ENCODE data around the gene KCNA5.
A peak's percentile ranks its signal among the peaks of the same experiment; 100 is the strongest.

Gene KCNA5

GRCh38 chr12:5027046-5027821, 16.4 kb upstream of the KCNA5 start:
- H3K9me3 ChIP-seq (ENCODE audit: control insufficient read depth, insufficient read depth, low read length) = no peaks in the 10 kb centered on the region
- peaks cover 15% of the 10 kb centered on the region for H3K4me1 ChIP-seq (ENCODE audit: control insufficient read depth, insufficient read depth, low read length)
- no peak overlapping the region for H3K9ac ChIP-seq (ENCODE audit: low read depth, low read length)
- no peak overlapping the region for H3K4me3 ChIP-seq (ENCODE audit: low read depth, low read length)
- H3K27me3 ChIP-seq (ENCODE audit: control insufficient read depth, insufficient read depth, low read length) = no peaks in the 10 kb centered on the region; the same call in 1 of the 2 replicates
- no peaks in the 10 kb centered on the region for H3K36me3 ChIP-seq (ENCODE audit: control insufficient read depth, insufficient read depth, low read length)
- H3K27ac ChIP-seq (ENCODE audit: low read depth, low read length) = peak overlapping the region; percentile 36

GRCh38 chr12:5030066-5030465, 13.6 kb upstream of the KCNA5 start:
- H3K27me3 ChIP-seq (ENCODE audit: control insufficient read depth, insufficient read depth, low read length) = no peaks in the 10 kb centered on the region
- no peak overlapping the region for H3K27ac ChIP-seq (ENCODE audit: low read depth, low read length)
- H3K4me3 ChIP-seq (ENCODE audit: low read depth, low read length) = no peak overlapping the region
- no peaks in the 10 kb centered on the region for H3K36me3 ChIP-seq (ENCODE audit: control insufficient read depth, insufficient read depth, low read length)
- no peak overlapping the region for H3K9ac ChIP-seq (ENCODE audit: low read depth, low read length)
- H3K4me1 ChIP-seq (ENCODE audit: control insufficient read depth, insufficient read depth, low read length) = peaks cover 15% of the 10 kb centered on the region
- no peaks in the 10 kb centered on the region for H3K9me3 ChIP-seq (ENCODE audit: control insufficient read depth, insufficient read depth, low read length)

GRCh38 chr12:5031242-5031641, 12.4 kb upstream of the KCNA5 start:
- Histone ChIP-seq H3K27me3 (ENCODE audit: control insufficient read depth, insufficient read depth, low read length) (no peaks in the 10 kb centered on the region), H3K27ac (ENCODE audit: low read depth, low read length) (no peak overlapping the region), H3K9me3 (ENCODE audit: control insufficient read depth, insufficient read depth, low read length) (no peaks in the 10 kb centered on the region), H3K36me3 (ENCODE audit: control insufficient read depth, insufficient read depth, low read length) (no peaks in the 10 kb centered on the region), H3K9ac (ENCODE audit: low read depth, low read length) (no peak overlapping the region), H3K4me3 (ENCODE audit: low read depth, low read length) (no peak overlapping the region), H3K4me1 (ENCODE audit: control insufficient read depth, insufficient read depth, low read length) (peaks cover 15% of the 10 kb centered on the region)

GRCh38 chr12:5031958-5032357, 11.7 kb upstream of the KCNA5 start:
- Histone ChIP-seq H3K27me3 (ENCODE audit: control insufficient read depth, insufficient read depth, low read length) (no peaks in the 10 kb centered on the region), H3K9me3 (ENCODE audit: control insufficient read depth, insufficient read depth, low read length) (no peaks in the 10 kb centered on the region), H3K9ac (ENCODE audit: low read depth, low read length) (no peak overlapping the region), H3K27ac (ENCODE audit: low read depth, low read length) (no peak overlapping the region), H3K36me3 (ENCODE audit: control insufficient read depth, insufficient read depth, low read length) (no peaks in the 10 kb centered on the region), H3K4me1 (ENCODE audit: control insufficient read depth, insufficient read depth, low read length) (peaks cover 9% of the 10 kb centered on the region), H3K4me3 (ENCODE audit: low read depth, low read length) (no peak overlapping the region)

- Histone ChIP-seq H3K27me3 (ENCODE audit: control insufficient read depth, insufficient read depth, low read length) (no peaks in the 10 kb centered on the region), H3K27ac (ENCODE audit: low read depth, low read length) (no peak overlapping the region), H3K36me3 (ENCODE audit: control insufficient read depth, insufficient read depth, low read length) (no peaks in the 10 kb centered on the region), H3K4me3 (ENCODE audit: low read depth, low read length) (no peak overlapping the region), H3K9ac (ENCODE audit: low read depth, low read length) (no peak overlapping the region), H3K9me3 (ENCODE audit: control insufficient read depth, insufficient read depth, low read length) (no peaks in the 10 kb centered on the region), H3K4me1 (ENCODE audit: control insufficient read depth, insufficient read depth, low read length) (peaks cover under 1% of the 10 kb centered on the region)
These were observed 10.9 kb upstream of the KCNA5 start for GRCh38 chr12:5032821-5033220.

- Histone ChIP-seq H3K4me3 (ENCODE audit: low read depth, low read length) (no peak overlapping the region), H3K27ac (ENCODE audit: low read depth, low read length) (no peak overlapping the region), H3K36me3 (ENCODE audit: control insufficient read depth, insufficient read depth, low read length) (no peaks in the 10 kb centered on the region), H3K4me1 (ENCODE audit: control insufficient read depth, insufficient read depth, low read length) (peaks cover 8% of the 10 kb centered on the region; the same call in 1 of the 2 replicates), H3K9me3 (ENCODE audit: control insufficient read depth, insufficient read depth, low read length) (no peaks in the 10 kb centered on the region), H3K9ac (ENCODE audit: low read depth, low read length) (no peak overlapping the region), H3K27me3 (ENCODE audit: control insufficient read depth, insufficient read depth, low read length) (no peaks in the 10 kb centered on the region)
These were observed 9.8 kb upstream of the KCNA5 start for GRCh38 chr12:5033883-5034282.

- no peaks in the 10 kb centered on the region for H3K9me3 ChIP-seq (ENCODE audit: control insufficient read depth, insufficient read depth, low read length)
- no peak overlapping the region for H3K27ac ChIP-seq (ENCODE audit: low read depth, low read length)
- H3K27me3 ChIP-seq (ENCODE audit: control insufficient read depth, insufficient read depth, low read length) = peaks cover 5% of the 10 kb centered on the region; the same call in 1 of the 2 replicates
- H3K9ac ChIP-seq (ENCODE audit: low read depth, low read length) = no peak overlapping the region
- no peaks in the 10 kb centered on the region for H3K36me3 ChIP-seq (ENCODE audit: control insufficient read depth, insufficient read depth, low read length)
- H3K4me1 ChIP-seq (ENCODE audit: control insufficient read depth, insufficient read depth, low read length) = peaks cover 9% of the 10 kb centered on the region; the same call in 1 of the 2 replicates
- no peak overlapping the region for H3K4me3 ChIP-seq (ENCODE audit: low read depth, low read length)
These were observed 9.1 kb upstream of the KCNA5 start for GRCh38 chr12:5034603-5035002.

- Histone ChIP-seq H3K9me3 (ENCODE audit: control insufficient read depth, insufficient read depth, low read length) (no peaks in the 10 kb centered on the region), H3K4me3 (ENCODE audit: low read depth, low read length) (no peak overlapping the region), H3K9ac (ENCODE audit: low read depth, low read length) (no peak overlapping the region), H3K27me3 (ENCODE audit: control insufficient read depth, insufficient read depth, low read length) (peaks cover 15% of the 10 kb centered on the region), H3K27ac (ENCODE audit: low read depth, low read length) (no peak overlapping the region), H3K36me3 (ENCODE audit: control insufficient read depth, insufficient read depth, low read length) (no peaks in the 10 kb centered on the region), H3K4me1 (ENCODE audit: control insufficient read depth, insufficient read depth, low read length) (peaks cover 9% of the 10 kb centered on the region; the same call in 1 of the 2 replicates)
These were observed 8.1 kb upstream of the KCNA5 start for GRCh38 chr12:5035618-5036017.

GRCh38 chr12:5036031-5036430, 7.6 kb upstream of the KCNA5 start:
- Histone ChIP-seq H3K27me3 (ENCODE audit: control insufficient read depth, insufficient read depth, low read length) (peaks cover 19% of the 10 kb centered on the region), H3K9me3 (ENCODE audit: control insufficient read depth, insufficient read depth, low read length) (no peaks in the 10 kb centered on the region), H3K36me3 (ENCODE audit: control insufficient read depth, insufficient read depth, low read length) (no peaks in the 10 kb centered on the region), H3K9ac (ENCODE audit: low read depth, low read length) (no peak overlapping the region), H3K4me3 (ENCODE audit: low read depth, low read length) (no peak overlapping the region), H3K4me1 (ENCODE audit: control insufficient read depth, insufficient read depth, low read length) (peaks cover 9% of the 10 kb centered on the region; the same call in 1 of the 2 replicates), H3K27ac (ENCODE audit: low read depth, low read length) (no peak overlapping the region)

- Histone ChIP-seq H3K27me3 (ENCODE audit: control insufficient read depth, insufficient read depth, low read length) (peaks cover 38% of the 10 kb centered on the region), H3K36me3 (ENCODE audit: control insufficient read depth, insufficient read depth, low read length) (no peaks in the 10 kb centered on the region), H3K27ac (ENCODE audit: low read depth, low read length) (no peak overlapping the region), H3K4me1 (ENCODE audit: control insufficient read depth, insufficient read depth, low read length) (peaks cover 9% of the 10 kb centered on the region; the same call in 1 of the 2 replicates), H3K9me3 (ENCODE audit: control insufficient read depth, insufficient read depth, low read length) (no peaks in the 10 kb centered on the region), H3K4me3 (ENCODE audit: low read depth, low read length) (no peak overlapping the region), H3K9ac (ENCODE audit: low read depth, low read length) (no peak overlapping the region)
These were observed 5.8 kb upstream of the KCNA5 start for GRCh38 chr12:5037795-5038357.

- no peaks in the 10 kb centered on the region for H3K9me3 ChIP-seq (ENCODE audit: control insufficient read depth, insufficient read depth, low read length)
- no peak overlapping the region for H3K27ac ChIP-seq (ENCODE audit: low read depth, low read length)
- H3K27me3 ChIP-seq (ENCODE audit: control insufficient read depth, insufficient read depth, low read length) = peaks cover 47% of the 10 kb centered on the region
- no peak overlapping the region for H3K9ac ChIP-seq (ENCODE audit: low read depth, low read length)
- no peaks in the 10 kb centered on the region for H3K36me3 ChIP-seq (ENCODE audit: control insufficient read depth, insufficient read depth, low read length)
- H3K4me3 ChIP-seq (ENCODE audit: low read depth, low read length) = no peak overlapping the region
- H3K4me1 ChIP-seq (ENCODE audit: control insufficient read depth, insufficient read depth, low read length) = peaks cover 9% of the 10 kb centered on the region; the same call in 1 of the 2 replicates
These were observed 4.8 kb upstream of the KCNA5 start for GRCh38 chr12:5038781-5039311.
